Mesothelial cell of epicardium (in vitro differentiated cells): ENCODE results near the gene CDHR5. TPM values are rescaled to one million over a fixed set of nuclear protein-coding genes. Genes with fewer than 3 reads are reported as not detected.

Source experiments
- DNase-seq, 2 experiments: peaks; one replicate each; pipeline ENCODE4 v3.0.0; 2021; ENCODE audit warnings: low spot score in 2 of 2; ENCODE audit not compliant: unreplicated experiment in 2 of 2
- H3K27ac Mint-ChIP-seq: 2 replicates; pipeline ENCODE4 v1.8.0; 2021; ENCODE audit warnings: mixed read lengths
- H3K27me3 Mint-ChIP-seq: 2 replicates; pipeline ENCODE4 v1.8.0; 2021; ENCODE audit warnings: low read depth, mixed read lengths
- H3K36me3 Mint-ChIP-seq: 2 replicates; pipeline ENCODE4 v1.8.0; 2021; ENCODE audit warnings: mixed read lengths
- H3K4me1 Mint-ChIP-seq: 2 replicates; pipeline ENCODE4 v1.8.0; 2021; ENCODE audit warnings: mixed read lengths
- H3K4me3 Mint-ChIP-seq: 2 replicates; pipeline ENCODE4 v1.8.0; 2021; ENCODE audit warnings: mild to moderate bottlenecking, moderate library complexity, mixed read lengths
- H3K9me3 Mint-ChIP-seq: 2 replicates; pipeline ENCODE4 v1.8.0; 2021; ENCODE audit warnings: mixed read lengths
- total RNA-seq: library from RNA; stranded (reverse); gene quantifications from 3 replicates; pipeline ENCODE4 v1.2.1, GENCODE V29; 2021
- TF ChIP-seq, protein P1 (sequence below): fragments of 200-600 bp; sonication (generic); IDR thresholded peaks from one replicate; pipeline ENCODE4 v1.5.0; 2021; ENCODE audit warnings: antibody characterized with exemption; ENCODE audit not compliant: unreplicated experiment

Gene CDHR5
- total RNA-seq, 1 donor from 2014 or later: 0.27 TPM

DNA sequence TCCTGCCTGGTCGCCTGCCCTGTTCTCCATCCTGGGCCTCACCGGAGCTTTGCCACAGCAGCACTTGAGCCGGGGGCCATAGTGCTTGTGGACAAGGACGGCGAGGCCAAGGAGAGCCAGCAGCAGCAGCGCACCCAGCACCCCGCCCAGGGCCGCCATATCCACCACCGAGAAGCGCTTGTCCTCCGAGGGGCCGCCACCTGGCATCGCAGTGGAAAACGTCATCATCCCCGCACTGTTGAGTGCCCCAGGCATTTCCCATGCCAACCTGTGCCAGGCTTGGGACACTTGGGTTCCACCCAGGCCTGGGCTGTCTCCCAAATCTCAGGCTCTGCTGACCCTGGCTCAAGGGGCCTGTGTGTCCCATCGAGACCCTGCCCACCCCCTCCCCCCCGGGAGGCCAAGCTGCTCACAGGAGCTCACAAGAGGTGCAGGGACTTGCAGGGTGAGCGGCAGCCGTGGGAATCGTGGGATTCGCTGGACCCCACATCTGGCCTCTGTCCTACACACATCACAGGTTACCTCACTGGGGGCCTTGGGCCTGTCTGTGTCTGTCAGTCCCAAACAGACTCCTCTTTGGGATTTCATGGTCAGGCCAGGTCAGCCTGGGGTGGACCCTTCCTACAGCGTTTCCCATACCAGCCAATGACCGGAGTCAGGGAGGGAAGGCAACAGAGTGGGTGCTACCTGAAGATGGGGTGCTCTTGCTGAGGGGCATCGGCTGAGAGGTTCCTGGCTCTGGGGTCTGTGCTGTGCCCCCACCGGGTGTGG, 6.7 kb downstream of the CDHR5 start:
- Mint-ChIP-seq H3K4me1 (peaks cover 12% of the 10 kb centered on the region), H3K27ac (no peak overlapping the region), H3K27me3 (no peaks in the 10 kb centered on the region), H3K36me3 (no peaks in the 10 kb centered on the region), H3K9me3 (no peaks in the 10 kb centered on the region), H3K4me3 (no peak overlapping the region)
- DNase-seq: no peak
- TF ChIP-seq, protein P1, sequence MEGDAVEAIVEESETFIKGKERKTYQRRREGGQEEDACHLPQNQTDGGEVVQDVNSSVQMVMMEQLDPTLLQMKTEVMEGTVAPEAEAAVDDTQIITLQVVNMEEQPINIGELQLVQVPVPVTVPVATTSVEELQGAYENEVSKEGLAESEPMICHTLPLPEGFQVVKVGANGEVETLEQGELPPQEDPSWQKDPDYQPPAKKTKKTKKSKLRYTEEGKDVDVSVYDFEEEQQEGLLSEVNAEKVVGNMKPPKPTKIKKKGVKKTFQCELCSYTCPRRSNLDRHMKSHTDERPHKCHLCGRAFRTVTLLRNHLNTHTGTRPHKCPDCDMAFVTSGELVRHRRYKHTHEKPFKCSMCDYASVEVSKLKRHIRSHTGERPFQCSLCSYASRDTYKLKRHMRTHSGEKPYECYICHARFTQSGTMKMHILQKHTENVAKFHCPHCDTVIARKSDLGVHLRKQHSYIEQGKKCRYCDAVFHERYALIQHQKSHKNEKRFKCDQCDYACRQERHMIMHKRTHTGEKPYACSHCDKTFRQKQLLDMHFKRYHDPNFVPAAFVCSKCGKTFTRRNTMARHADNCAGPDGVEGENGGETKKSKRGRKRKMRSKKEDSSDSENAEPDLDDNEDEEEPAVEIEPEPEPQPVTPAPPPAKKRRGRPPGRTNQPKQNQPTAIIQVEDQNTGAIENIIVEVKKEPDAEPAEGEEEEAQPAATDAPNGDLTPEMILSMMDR: no peak

DNA sequence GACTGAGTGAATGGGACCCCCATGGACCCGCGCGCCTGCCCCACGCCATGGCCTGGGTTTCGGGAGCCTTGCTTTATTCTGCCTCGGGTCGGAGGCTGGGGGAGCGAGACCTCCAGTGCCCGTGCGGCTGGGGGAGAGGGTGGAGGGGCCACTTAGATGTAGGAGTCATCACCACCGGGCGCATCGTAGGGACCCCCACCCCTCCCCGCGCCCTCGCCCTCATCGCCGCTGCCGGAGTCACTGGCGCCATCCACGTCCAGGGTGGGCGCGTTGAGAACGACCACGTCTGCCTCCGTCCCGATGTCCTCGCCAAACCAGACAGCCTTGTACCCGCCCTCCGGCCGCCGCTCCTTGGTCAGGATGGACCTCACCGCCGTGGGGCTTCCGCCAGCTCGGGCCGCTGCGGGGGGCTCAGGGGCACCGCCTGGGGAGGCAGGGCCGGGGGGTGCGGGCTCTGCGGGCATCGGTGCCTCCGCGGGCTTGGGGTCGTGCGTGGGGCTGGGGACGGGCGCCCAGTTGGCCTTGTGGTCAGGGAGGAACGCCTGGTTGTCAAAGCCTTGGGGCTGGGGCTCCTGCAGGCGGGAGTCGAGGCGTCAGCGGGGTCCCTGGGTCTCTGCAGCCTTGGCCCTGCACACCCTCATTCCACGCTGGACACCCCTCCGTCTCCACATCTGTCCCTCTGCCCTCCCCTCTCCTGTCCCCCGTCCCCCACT, 7.4 kb downstream of the CDHR5 start:
- Mint-ChIP-seq H3K4me3 (no peak overlapping the region), H3K36me3 (peaks cover 2% of the 10 kb centered on the region), H3K9me3 (no peaks in the 10 kb centered on the region), H3K27ac (no peak overlapping the region), H3K4me1 (peaks cover 12% of the 10 kb centered on the region), H3K27me3 (no peaks in the 10 kb centered on the region)
- TF ChIP-seq, protein P1: no peak
- DNase-seq: no peak

DNA sequence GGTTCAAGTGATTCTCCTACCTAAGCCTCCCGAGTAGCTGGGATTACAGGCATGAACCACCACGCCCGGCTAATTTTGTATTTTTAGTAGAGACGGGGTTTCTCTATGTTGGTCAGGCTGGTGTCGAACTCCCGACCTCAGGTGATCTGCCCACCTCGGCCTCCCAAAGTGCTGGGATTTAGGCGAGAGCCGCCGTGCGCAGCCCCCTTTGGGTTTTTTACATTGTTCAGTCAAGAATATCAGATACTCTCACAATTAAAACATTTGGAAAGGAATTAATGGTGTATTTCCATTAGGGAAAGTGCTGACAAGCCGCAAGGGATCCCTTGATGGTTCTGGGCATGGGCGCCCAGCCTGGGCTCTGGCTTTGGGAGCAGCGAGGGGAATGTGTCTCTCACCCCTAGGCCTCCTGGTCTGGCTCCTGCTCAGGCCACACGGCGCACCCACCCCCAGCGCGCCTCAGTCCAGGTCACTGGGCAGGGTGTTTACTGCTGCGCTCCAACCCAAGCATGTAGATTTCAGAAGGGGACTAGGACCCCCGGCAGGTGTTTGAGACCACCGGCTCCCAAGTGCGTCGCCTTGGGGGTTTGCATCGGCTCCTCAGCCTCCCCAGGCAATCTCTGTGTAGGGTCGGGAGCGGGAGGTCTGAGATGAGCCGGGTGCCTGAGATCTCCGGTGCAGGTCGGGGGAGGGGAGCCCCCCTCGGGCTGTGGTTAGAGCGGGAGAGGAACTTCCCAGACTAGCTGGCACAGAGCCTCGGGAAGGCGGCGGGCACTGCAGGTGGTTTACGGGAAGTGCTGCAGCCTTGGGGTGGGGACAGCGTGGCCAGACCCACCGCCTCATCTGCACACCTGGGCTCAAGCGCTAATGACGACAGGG, 8.2 kb downstream of the CDHR5 start:
- no peaks in the 10 kb centered on the region for H3K9me3 Mint-ChIP-seq
- no peaks in the 10 kb centered on the region for H3K27me3 Mint-ChIP-seq
- TF ChIP-seq, protein P1: no peak
- DNase-seq: no peak
- no peak overlapping the region for H3K27ac Mint-ChIP-seq
- peaks cover 5% of the 10 kb centered on the region for H3K36me3 Mint-ChIP-seq
- H3K4me3 Mint-ChIP-seq: peak overlapping the region; percentile 77
- H3K4me1 Mint-ChIP-seq: peaks cover 12% of the 10 kb centered on the region

DNA sequence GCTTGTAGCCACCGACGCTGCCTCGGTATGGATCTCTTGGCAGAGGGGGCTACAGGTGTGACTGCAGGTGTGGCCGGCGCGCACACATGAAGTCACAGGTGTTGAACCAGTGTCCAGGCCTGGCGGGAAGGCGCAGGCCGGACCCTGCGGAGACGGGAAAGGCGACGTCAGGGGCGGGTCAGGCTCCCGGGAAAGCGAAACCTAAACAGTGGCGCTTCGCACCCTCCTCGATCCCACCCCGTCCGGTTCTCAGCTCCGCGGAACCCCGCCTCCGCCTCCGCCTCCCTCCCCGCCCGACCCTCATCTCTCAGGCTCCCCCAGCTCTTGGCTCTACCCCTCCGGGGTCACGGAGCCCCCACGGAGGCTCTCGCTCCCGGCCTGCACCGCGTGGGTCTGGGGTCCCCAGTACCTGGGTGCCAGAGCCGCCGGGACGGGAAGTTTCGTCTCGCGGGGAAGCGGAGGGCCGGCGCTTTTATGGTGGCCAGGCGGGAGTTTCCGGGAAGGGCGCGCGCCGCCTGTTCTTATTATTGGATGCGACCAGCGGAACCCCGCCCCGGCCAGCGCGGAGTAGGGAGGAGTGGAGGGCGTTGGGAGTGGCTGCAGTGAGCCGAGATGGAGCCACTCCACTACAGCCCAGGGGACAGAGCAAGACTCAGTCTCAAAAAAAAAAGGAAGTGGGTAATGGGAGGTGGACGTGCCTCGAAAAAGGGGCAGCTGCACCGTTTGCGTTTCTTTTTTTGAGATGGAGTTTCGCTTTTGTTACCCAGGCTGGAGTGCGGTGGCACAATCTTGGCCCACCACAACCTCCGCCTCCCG, 9.0 kb downstream of the CDHR5 start, which contains the start of gene IRF7:
Gene IRF7, minus strand, starts transcription at position 447 of the 816 bp plus-strand sequence. CDS start 586 bp downstream, outside the sequence.
- DNase-seq: peak; percentile 78 to 89
- Mint-ChIP-seq H3K36me3 (peaks cover 6% of the 10 kb centered on the region), H3K27ac (peak within 1 kb of the TSS; percentile 95), H3K9me3 (no peaks in the 10 kb centered on the region), H3K4me1 (peaks cover 12% of the 10 kb centered on the region), H3K27me3 (no peaks in the 10 kb centered on the region), H3K4me3 (peak within 1 kb of the TSS; percentile 77)
- TF ChIP-seq, protein P1: no peak
